OCI-LY7 (cell line): ENCODE results near the gene SKA3. TPM values are rescaled to one million over a fixed set of nuclear protein-coding genes. Genes with fewer than 3 reads are reported as not detected.

Experiments
- BruUV-seq: library from RNA; stranded (reverse); fragments of 400-500 nt; replicated peaks from 2 replicates; lab custom pipeline; 2021; lab: Mats Ljungman, UMichigan
- CTCF ChIA-PET: fragments of 300-600 bp; sonication (Branson Sonifier 250); formaldehyde crosslinking; loops from one replicate; lab custom pipeline; 2022; ENCODE audit warnings: antibody characterized with exemption; ENCODE audit not compliant: unreplicated experiment; lab: Charles Lee
- POLR2A ChIA-PET: fragments of 300-600 bp; sonication (Branson Sonifier 250); formaldehyde crosslinking; loops from one replicate; lab custom pipeline; 2022; ENCODE audit warnings: antibody characterized with exemption; lab: Charles Lee
- DNase-seq: peaks from one replicate; pipeline ENCODE4 v3.0.0-alpha.2; 2015; ENCODE audit warnings: low spot score
- H2AFZ ChIP-seq: fragments of 200-600 bp; sonication (generic), shearing (Covaris generic); 2 replicates; pipeline ENCODE4 v1.6.1; 2014; ENCODE audit warnings: mild to moderate bottlenecking, antibody characterized with exemption, low read length, moderate library complexity
- H3K27ac ChIP-seq: fragments of 200-600 bp; sonication (generic); 2 replicates; pipeline ENCODE4 v1.5.1; 2014; ENCODE audit warnings: mixed run types, low read depth, mild to moderate bottlenecking, moderate library complexity, low read length, inconsistent platforms; ENCODE audit not compliant: poor library complexity, severe bottlenecking
- H3K36me3 ChIP-seq: fragments of 200-600 bp; sonication (generic); 2 replicates; pipeline ENCODE4 v1.6.1; 2014; ENCODE audit warnings: mild to moderate bottlenecking, antibody characterized with exemption, low read length, moderate library complexity, mixed read lengths; ENCODE audit not compliant: insufficient read depth
- H3K4me1 ChIP-seq: fragments of 200-600 bp; sonication (generic); 2 replicates; pipeline ENCODE4 v1.5.1; 2014; ENCODE audit warnings: mild to moderate bottlenecking, low read length; ENCODE audit not compliant: insufficient read depth, poor library complexity, severe bottlenecking
- H3K4me2 ChIP-seq: fragments of 200-600 bp; sonication (generic); 2 replicates; pipeline ENCODE4 v1.6.1; 2014; ENCODE audit warnings: mild to moderate bottlenecking, low read length
- H3K4me3 ChIP-seq: fragments of 200-600 bp; sonication (generic); 2 replicates; pipeline ENCODE4 v1.5.1; 2014; ENCODE audit warnings: mild to moderate bottlenecking, low read depth, low read length; ENCODE audit not compliant: poor library complexity, severe bottlenecking
- H3K79me2 ChIP-seq: fragments of 200-600 bp; sonication (generic); 2 replicates; pipeline ENCODE4 v1.6.1; 2016; ENCODE audit warnings: low read depth, mild to moderate bottlenecking, low read length, moderate library complexity, mixed read lengths; ENCODE audit not compliant: insufficient read depth
- H3K9me2 ChIP-seq: fragments of 200-600 bp; sonication (generic); 2 replicates; pipeline ENCODE4 v1.6.1; 2016; ENCODE audit warnings: mild to moderate bottlenecking, low read length, mixed read lengths; ENCODE audit not compliant: insufficient read depth
- H3K9me3 ChIP-seq: fragments of 200-600 bp; sonication (generic); 2 replicates; pipeline ENCODE4 v1.6.1; 2014; ENCODE audit warnings: mild to moderate bottlenecking, mixed run types, low read length, mixed read lengths
- H4K20me1 ChIP-seq: fragments of 200-600 bp; sonication (generic); 2 replicates; pipeline ENCODE4 v1.6.1; 2014; ENCODE audit warnings: mild to moderate bottlenecking, antibody characterized with exemption, low read length, moderate library complexity, mixed read lengths; ENCODE audit not compliant: insufficient read depth
- EZH2phosphoT487 ChIP-seq: fragments of 200-600 bp; sonication (generic); IDR thresholded peaks from 2 replicates; pipeline ENCODE4 v1.6.1; 2018; ENCODE audit warnings: low read depth, borderline replicate concordance, mild to moderate bottlenecking, mixed run types, antibody characterized with exemption, low read length, moderate library complexity, mixed read lengths
- intact Hi-C: fragments of 100-400 bp; cut with micrococcal nuclease; formaldehyde crosslinking; loops from one replicate; pipeline ENCODE4 v1.10.0; 2022; ENCODE audit not compliant: unreplicated experiment
- total RNA-seq, 2 experiments: library from RNA; depleted of rRNA in 1 of 2; stranded (reverse); fragments of >200 nt in 1 of 2; shearing (Covaris generic) in 1 of 2; gene quantifications; 2 replicates each; pipeline ENCODE4 v1.2.3, GENCODE V29; 2014 to 2022
- TF ChIP-seq, protein P1 (sequence below): fragments of 200-600 bp; sonication (generic); conservative IDR thresholded peaks from 2 replicates; pipeline ENCODE4 v1.5.1; 2014; ENCODE audit warnings: mild to moderate bottlenecking, antibody characterized with exemption, low read length, moderate library complexity, mixed read lengths

Gene SKA3
- total RNA-seq, 2 experiments from 2014 or later = 34.4 to 42.4 TPM

DNA sequence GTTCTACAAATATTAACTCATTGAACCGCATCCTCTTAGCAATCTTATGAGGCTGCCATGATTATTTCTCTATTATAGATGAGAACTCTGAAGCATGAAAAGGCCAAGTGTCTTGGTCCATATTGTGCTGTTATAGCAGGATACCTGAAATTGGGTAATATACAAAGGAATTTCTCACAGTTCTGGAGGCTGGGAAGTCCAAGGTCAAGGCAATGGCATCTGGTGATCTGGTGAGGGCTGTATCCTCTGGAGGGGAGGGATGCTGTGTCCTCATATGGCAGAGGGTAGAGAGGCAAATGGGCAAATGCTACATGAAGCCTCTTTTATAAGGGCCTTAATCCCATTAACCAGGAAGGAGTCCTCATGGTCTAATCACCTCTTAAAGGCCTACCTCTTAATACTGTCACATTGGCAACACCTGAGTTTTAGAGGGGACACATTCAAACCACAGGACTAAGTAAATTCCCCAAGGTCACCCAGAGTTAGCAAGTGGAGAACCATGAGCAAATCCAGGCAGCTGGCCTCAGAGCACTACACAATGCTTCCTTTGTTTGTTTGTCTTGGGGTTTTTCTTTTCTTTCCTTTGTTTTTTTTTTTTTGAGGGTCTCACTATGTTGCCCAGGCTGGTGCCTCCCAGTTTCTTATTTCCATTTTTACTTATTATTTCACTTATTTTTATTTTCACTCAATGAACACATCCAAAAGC is 59.1 kb downstream of the SKA3 start:
- POLR2A ChIA-PET = no interaction called here
- no peaks in the 10 kb centered on the region for H3K4me1 ChIP-seq
- no peaks in the 10 kb centered on the region for H3K9me2 ChIP-seq
- H3K4me2 ChIP-seq = no peak overlapping the region
- no peaks in the 10 kb centered on the region for H3K36me3 ChIP-seq
- intact Hi-C loops = no loop called here
- H4K20me1 ChIP-seq = no peaks in the 10 kb centered on the region
- H2AFZ ChIP-seq = no peak overlapping the region
- no peak overlapping the region for H3K4me3 ChIP-seq
- CTCF ChIA-PET = no interaction called here
- H3K79me2 ChIP-seq = no peaks in the 10 kb centered on the region
- no peaks in the 10 kb centered on the region for H3K9me3 ChIP-seq
- no peak for DNase-seq
- no TSS peak for BruUV-seq
- TF ChIP-seq, protein P1, sequence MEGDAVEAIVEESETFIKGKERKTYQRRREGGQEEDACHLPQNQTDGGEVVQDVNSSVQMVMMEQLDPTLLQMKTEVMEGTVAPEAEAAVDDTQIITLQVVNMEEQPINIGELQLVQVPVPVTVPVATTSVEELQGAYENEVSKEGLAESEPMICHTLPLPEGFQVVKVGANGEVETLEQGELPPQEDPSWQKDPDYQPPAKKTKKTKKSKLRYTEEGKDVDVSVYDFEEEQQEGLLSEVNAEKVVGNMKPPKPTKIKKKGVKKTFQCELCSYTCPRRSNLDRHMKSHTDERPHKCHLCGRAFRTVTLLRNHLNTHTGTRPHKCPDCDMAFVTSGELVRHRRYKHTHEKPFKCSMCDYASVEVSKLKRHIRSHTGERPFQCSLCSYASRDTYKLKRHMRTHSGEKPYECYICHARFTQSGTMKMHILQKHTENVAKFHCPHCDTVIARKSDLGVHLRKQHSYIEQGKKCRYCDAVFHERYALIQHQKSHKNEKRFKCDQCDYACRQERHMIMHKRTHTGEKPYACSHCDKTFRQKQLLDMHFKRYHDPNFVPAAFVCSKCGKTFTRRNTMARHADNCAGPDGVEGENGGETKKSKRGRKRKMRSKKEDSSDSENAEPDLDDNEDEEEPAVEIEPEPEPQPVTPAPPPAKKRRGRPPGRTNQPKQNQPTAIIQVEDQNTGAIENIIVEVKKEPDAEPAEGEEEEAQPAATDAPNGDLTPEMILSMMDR = no peak
- no peak overlapping the region for H3K27ac ChIP-seq

DNA sequence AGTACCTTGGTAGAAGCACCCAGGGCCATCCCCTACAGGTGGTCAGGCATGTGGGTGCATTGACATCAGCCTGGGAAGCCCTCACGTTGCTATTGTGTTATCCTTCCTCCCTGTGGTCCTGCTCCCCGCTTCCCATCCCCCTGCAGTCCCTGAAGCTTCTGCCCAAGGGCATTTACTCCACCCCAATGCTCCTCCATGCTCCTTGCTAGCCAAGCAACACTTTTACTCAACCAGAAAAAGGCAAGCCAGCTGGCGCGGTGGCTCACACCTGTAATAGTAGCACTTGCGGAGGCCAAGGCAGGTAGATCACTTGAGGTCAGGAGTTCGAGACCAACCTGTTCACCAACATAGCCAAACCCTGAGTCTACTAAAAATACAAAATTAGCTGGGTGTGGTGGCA is 60.2 kb downstream of the SKA3 start:
- Histone ChIP-seq H3K79me2 (no peaks in the 10 kb centered on the region), H3K4me2 (no peak overlapping the region), H3K4me3 (no peak overlapping the region), H3K36me3 (no peaks in the 10 kb centered on the region), H3K27ac (no peak overlapping the region), H2AFZ (no peak overlapping the region), H3K9me3 (no peaks in the 10 kb centered on the region), H3K4me1 (no peaks in the 10 kb centered on the region), H3K9me2 (no peaks in the 10 kb centered on the region), H4K20me1 (no peaks in the 10 kb centered on the region)
- BruUV-seq = no TSS peak
- CTCF ChIA-PET = no interaction called here
- no peak for DNase-seq
- intact Hi-C loops = no loop called here
- no peak for TF ChIP-seq EZH2phosphoT487
- TF ChIP-seq, protein P1 = no peak
- POLR2A ChIA-PET = no interaction called here

DNA sequence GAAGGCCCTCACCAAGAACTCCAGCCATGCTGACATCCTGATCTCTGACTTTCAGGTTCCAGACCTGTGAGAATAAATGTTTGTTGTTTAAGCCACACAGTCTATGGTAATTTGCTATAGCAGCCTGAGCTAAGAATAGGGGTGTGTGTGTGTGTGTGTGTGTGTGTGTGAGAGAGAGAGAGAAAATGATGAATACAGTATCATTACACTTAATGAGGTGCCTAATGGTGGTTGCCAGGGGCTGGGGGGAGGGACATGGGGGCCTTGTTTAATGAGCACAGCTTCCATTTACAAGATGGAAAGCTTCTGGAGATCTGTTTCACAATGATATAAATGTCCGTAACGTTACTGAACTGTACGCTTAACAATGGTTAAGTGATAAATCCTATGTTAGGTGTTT is 61.1 kb downstream of the SKA3 start:
- Histone ChIP-seq H3K4me3 (no peak overlapping the region), H3K79me2 (no peaks in the 10 kb centered on the region), H3K27ac (no peak overlapping the region), H2AFZ (no peak overlapping the region), H3K9me2 (no peaks in the 10 kb centered on the region), H3K4me2 (no peak overlapping the region), H4K20me1 (no peaks in the 10 kb centered on the region), H3K9me3 (no peaks in the 10 kb centered on the region), H3K4me1 (no peaks in the 10 kb centered on the region), H3K36me3 (no peaks in the 10 kb centered on the region)
- intact Hi-C loops = no loop called here
- TF ChIP-seq, protein P1 = no peak
- no peak for TF ChIP-seq EZH2phosphoT487
- CTCF ChIA-PET = no interaction called here
- no peak for DNase-seq
- POLR2A ChIA-PET = no interaction called here
- BruUV-seq = no TSS peak
